ENCODE measurements around the gene RAB7A. TPM values are rescaled to one million over a fixed set of nuclear protein-coding genes. Genes with fewer than 3 reads are reported as not detected.

The RAB7A gene
- total and polyA plus RNA-seq, 7 donors = 206 to 410 (median 316) TPM

- Histone ChIP-seq H3K27ac (peak overlapping the region; percentile 81), H3K4me3 (peak overlapping the region; percentile 66), H3K36me3 (ENCODE audit: insufficient read depth in 1 of 2, low read depth in 1 of 2) (no peaks in the 10 kb centered on the region), H3K4me1 (peaks cover 12% of the 10 kb centered on the region), H3K27me3 (ENCODE audit: insufficient read depth in 3 of 3, low read length in 2 of 3) (no peaks in the 10 kb centered on the region), H3K9me3 (no peaks in the 10 kb centered on the region)
- peak; percentile 88 to 96 for DNase-seq
- ATAC-seq = peak; percentile 94 to 97 (median 96)
- TF ChIP-seq CTCF (IDR thresholded peaks at IDR 0.05) = peak; percentile 67
- WGBS, 3 donors = 1 to 3% (median 2%) methylated on average over 21 to 32 of the region's 32 CpGs
- intact Hi-C loops (cut with DNase I) = loop anchor here (1.0 to 5.0 kb wide), 5 partner anchors 33 to 229 kb away; partner anchors contain the start of gene ACAD9 (in 1 of the 2)
Observed at GRCh38 chr3:128845778-128846485, 119.9 kb downstream of the RAB7A start.

DNA sequence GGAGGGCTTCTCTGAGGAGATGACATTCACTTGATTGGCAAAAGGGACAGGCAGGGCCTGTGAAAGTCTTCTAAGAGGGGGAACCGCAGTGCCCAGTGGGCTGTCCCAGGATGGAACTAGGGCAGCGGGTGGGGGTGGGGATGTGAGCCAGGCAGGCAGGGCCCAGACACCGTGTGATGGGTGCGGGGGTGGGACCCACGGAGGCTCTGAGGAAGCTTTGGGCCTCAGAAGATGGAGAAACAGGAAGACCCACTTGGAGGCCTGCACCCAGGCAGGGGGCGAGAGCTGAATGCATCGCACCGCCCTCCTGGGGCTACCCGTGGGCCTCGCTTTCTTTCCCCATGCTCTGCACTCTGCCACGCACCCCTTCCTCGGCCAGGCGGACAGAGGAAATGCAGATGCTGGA lies 120.5 kb downstream of the RAB7A start:
- no peak for TF ChIP-seq CTCF (IDR thresholded peaks at IDR 0.05)
- DNase-seq (no peak), ATAC-seq (peak; percentile 7 to 45 (median 20))
- H3K9me3 ChIP-seq = no peaks in the 10 kb centered on the region
- H3K36me3 ChIP-seq (ENCODE audit: insufficient read depth in 1 of 2, low read depth in 1 of 2) = no peaks in the 10 kb centered on the region
- H3K4me1 ChIP-seq = peaks cover 12% of the 10 kb centered on the region
- intact Hi-C loops (cut with DNase I) = loop anchor here (1.0 to 5.0 kb wide), 4 partner anchors 49 to 230 kb away; no protein-coding TSS in a partner anchor
- peak overlapping the region; percentile 66 for H3K4me3 ChIP-seq
- WGBS, 3 donors = 70 to 76% (median 73%) methylated on average over 13 of the region's 13 CpGs
- H3K27me3 ChIP-seq (ENCODE audit: insufficient read depth in 3 of 3, low read length in 2 of 3) = no peaks in the 10 kb centered on the region
- peak overlapping the region; percentile 81 for H3K27ac ChIP-seq

- Histone ChIP-seq H3K27ac (no peak overlapping the region), H3K4me1 (peaks cover 12% of the 10 kb centered on the region), H3K9me3 (no peaks in the 10 kb centered on the region), H3K27me3 (ENCODE audit: insufficient read depth in 3 of 3, low read length in 2 of 3) (no peaks in the 10 kb centered on the region), H3K4me3 (no peak overlapping the region), H3K36me3 (ENCODE audit: insufficient read depth in 1 of 2, low read depth in 1 of 2) (no peaks in the 10 kb centered on the region)
- 45 to 67% (median 50%) methylated on average over 15 of the region's 15 CpGs for WGBS, 3 donors
- ATAC-seq (no peak), DNase-seq (no peak)
- intact Hi-C loops (cut with DNase I) = loop anchor here (2.0 to 5.0 kb wide), 3 partner anchors 51 to 231 kb away; no protein-coding TSS in a partner anchor
- TF ChIP-seq CTCF (IDR thresholded peaks at IDR 0.05) = no peak
Observed at GRCh38 chr3:128847666-128848370, 121.8 kb downstream of the RAB7A start.

GRCh38 chr3:128848936-128849335 lies 123.0 kb downstream of the RAB7A start:
- H3K9me3 ChIP-seq = no peaks in the 10 kb centered on the region
- no peak for TF ChIP-seq CTCF (IDR thresholded peaks at IDR 0.05)
- no peaks in the 10 kb centered on the region for H3K27me3 ChIP-seq (ENCODE audit: insufficient read depth in 3 of 3, low read length in 2 of 3)
- H3K27ac ChIP-seq = no peak overlapping the region
- 86 to 91% (median 91%) methylated on average over 13 of the region's 13 CpGs for WGBS, 3 donors
- ATAC-seq = no peak
- H3K4me1 ChIP-seq = peaks cover 12% of the 10 kb centered on the region
- DNase-seq = no peak
- H3K4me3 ChIP-seq = no peak overlapping the region
- no peaks in the 10 kb centered on the region for H3K36me3 ChIP-seq (ENCODE audit: insufficient read depth in 1 of 2, low read depth in 1 of 2)
- intact Hi-C loops (cut with DNase I) = loop anchor here (5.0 kb wide), 2 partner anchors 52 to 172 kb away; no protein-coding TSS in a partner anchor

All from psoas muscle (tissue), 8 donors.